Measurements from ENCODE around the gene SLC10A7.

- TF ChIP-seq CTCF (IDR thresholded peaks at IDR 0.05; ENCODE audit: poor library complexity) (no peak), EZH2phosphoT487 (IDR thresholded peaks at IDR 0.05; ENCODE audit: low read depth, severe bottlenecking, unreplicated experiment) (no peak)
These were observed at the start of gene SLC10A7 for GRCh38 chr4:146521541-146522097.
